Esophagus squamous epithelium (tissue), 5 donors: ENCODE results near the gene PTPRT. TPM values are rescaled to one million over a fixed set of nuclear protein-coding genes. Genes with fewer than 3 reads are reported as not detected.

Experiments used
- DNase-seq: peaks from one replicate; lab custom pipeline; 2025; lab: John Stamatoyannopoulos, UW
- H3K27ac ChIP-seq, 4 donors: fragments of 200-600 bp; sonication (generic); one replicate each; pipeline ENCODE4 v1.5.1; 2016 to 2019; ENCODE audit warnings: mild to moderate bottlenecking in 1 of 4
- H3K27me3 ChIP-seq, 4 donors: fragments of 200-600 bp; sonication (generic); 1 replicate in 3 of 4; 2 replicates in 1 of 4; pipeline versions ENCODE4 v1.5.1 to v1.6.0; 2017 to 2021; ENCODE audit warnings: antibody characterized with exemption in 1 of 4
- H3K36me3 ChIP-seq, 3 donors: fragments of 200-600 bp; sonication (generic); one replicate each; pipeline ENCODE4 v1.5.1; 2016 to 2019
- H3K4me1 ChIP-seq, 3 donors: fragments of 200-600 bp; sonication (generic); one replicate each; pipeline ENCODE4 v1.5.1; 2017 to 2019
- H3K4me3 ChIP-seq, 4 donors: fragments of 200-600 bp; sonication (generic); 1 replicate in 3 of 4; 2 replicates in 1 of 4; pipeline ENCODE4 v1.5.1; 2016 to 2019; ENCODE audit warnings: mild to moderate bottlenecking in 2 of 4, moderate library complexity in 1 of 4
- H3K9me3 ChIP-seq, 3 donors: fragments of 200-600 bp; sonication (generic); one replicate each; pipeline ENCODE4 v1.5.1; 2016 to 2019
- CTCF ChIP-seq, 6 experiments: fragments of 450-650 bp in 4 of 6; fragments of 200-600 bp in 2 of 6; sonication (generic) in 2 of 6; IDR thresholded peaks; one replicate each; pipeline ENCODE4 v1.5.1; 2016 to 2019; ENCODE audit warnings: antibody characterized with exemption in 6 of 6, mild to moderate bottlenecking in 4 of 6, moderate library complexity in 4 of 6
- POLR2A ChIP-seq, 4 donors: fragments of 450-650 bp; IDR thresholded peaks; one replicate each; pipeline ENCODE4 v1.6.1; 2017; ENCODE audit warnings: antibody characterized with exemption in 4 of 4, mild to moderate bottlenecking in 4 of 4, moderate library complexity in 3 of 4
- WGBS, 2 donors: methylation state at CpG; one replicate each; pipeline ENCODE4 v1.1.5; 2018; 5-methylcytosine and 5-hydroxymethylcytosine counted together
- intact Hi-C: fragments of 100-400 bp; cut with DNase I; formaldehyde crosslinking; loops from one replicate; pipeline ENCODE4 v1.15.0; 2022
- total RNA-seq, 4 donors: library from RNA; depleted of rRNA; stranded (reverse); fragments of >200 nt; gene quantifications; one replicate each; pipeline ENCODE4 v1.1.0, GENCODE V29; 2016
- donor health status: DM: yes; HTN: yes; CAD: no.

PTPRT gene
- total RNA-seq, 4 donors from 2014 or later, result under 0.01 to 0.06 TPM; not detected in 2

DNA sequence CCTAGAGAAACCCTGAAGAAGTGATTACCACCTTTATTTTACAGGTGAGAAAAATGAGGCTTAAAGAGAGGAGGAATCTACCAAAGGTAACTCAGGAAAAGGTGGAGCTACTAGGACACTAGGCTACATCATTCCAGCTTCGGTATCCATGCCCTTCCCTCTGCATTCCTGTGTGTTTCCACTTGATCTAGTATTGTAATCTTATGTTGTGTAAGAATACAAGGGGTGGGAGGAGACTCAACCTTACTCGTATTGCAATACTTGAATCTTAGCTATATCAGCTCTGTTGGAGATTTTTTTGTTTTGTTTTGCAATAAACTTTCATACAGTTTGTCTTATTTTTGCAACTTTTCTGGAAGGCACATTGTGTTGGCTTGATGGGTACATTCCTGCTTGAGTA lies 742.4 kb downstream of the PTPRT start:
- Histone ChIP-seq H3K4me1 (no peaks in the 10 kb centered on the region), H3K27me3 (no peaks in the 10 kb centered on the region), H3K4me3 (no peak overlapping the region), H3K27ac (no peak overlapping the region), H3K9me3 (no peaks in the 10 kb centered on the region), H3K36me3 (no peaks in the 10 kb centered on the region)
- WGBS, 2 donors, result 58 to 64% methylated on average over 2 of the region's 2 CpGs
- TF ChIP-seq POLR2A (IDR thresholded peaks at IDR 0.05) (no peak), CTCF (IDR thresholded peaks at IDR 0.05) (no peak)
- intact Hi-C loops, result no loop called here
- DNase-seq, result no peak

GRCh38 chr20:42444799-42445198 lies 744.9 kb downstream of the PTPRT start:
- Histone ChIP-seq H3K9me3 (no peaks in the 10 kb centered on the region), H3K4me3 (no peak overlapping the region), H3K4me1 (no peaks in the 10 kb centered on the region), H3K27me3 (no peaks in the 10 kb centered on the region), H3K36me3 (no peaks in the 10 kb centered on the region), H3K27ac (no peak overlapping the region)
- no peak for DNase-seq
- TF ChIP-seq POLR2A (IDR thresholded peaks at IDR 0.05), result no peak
- no peak for TF ChIP-seq CTCF (IDR thresholded peaks at IDR 0.05)
- WGBS, 2 donors, result 59 to 77% methylated on average over 3 of the region's 3 CpGs
- intact Hi-C loops, result no loop called here

GRCh38 chr20:42443200-42443599 lies 746.5 kb downstream of the PTPRT start:
- WGBS, 2 donors, result 67 to 70% methylated on average over 2 to 4 of the region's 4 CpGs
- intact Hi-C loops, result no loop called here
- no peaks in the 10 kb centered on the region for H3K27me3 ChIP-seq
- no peak for TF ChIP-seq POLR2A (IDR thresholded peaks at IDR 0.05)
- no peak for TF ChIP-seq CTCF (IDR thresholded peaks at IDR 0.05)
- no peak for DNase-seq
- H3K9me3 ChIP-seq, result no peaks in the 10 kb centered on the region
- H3K27ac ChIP-seq, result no peak overlapping the region
- H3K4me3 ChIP-seq, result no peak overlapping the region
- H3K4me1 ChIP-seq, result no peaks in the 10 kb centered on the region
- H3K36me3 ChIP-seq, result no peaks in the 10 kb centered on the region

DNA sequence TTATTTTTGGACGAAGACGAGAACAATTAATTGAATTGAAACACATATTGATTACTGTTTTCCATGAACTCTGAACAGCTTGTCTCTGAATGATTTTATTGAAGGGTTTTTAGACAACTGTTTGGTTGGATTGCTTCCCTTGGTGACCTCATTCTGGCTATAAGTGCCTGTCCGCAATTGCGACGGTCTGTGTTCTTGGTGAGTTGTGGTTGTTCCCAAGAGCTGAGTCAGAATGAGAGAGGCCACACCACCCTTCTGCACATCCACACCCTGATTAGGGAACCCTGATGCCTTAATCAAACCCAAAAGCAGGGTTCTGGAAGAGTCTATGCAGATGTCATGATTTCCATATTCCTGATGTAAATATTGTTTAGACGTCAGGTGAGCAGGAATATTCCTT lies 747.0 kb downstream of the PTPRT start:
- no peaks in the 10 kb centered on the region for H3K9me3 ChIP-seq
- no peak for TF ChIP-seq POLR2A (IDR thresholded peaks at IDR 0.05)
- no peak for TF ChIP-seq CTCF (IDR thresholded peaks at IDR 0.05)
- no peak overlapping the region for H3K27ac ChIP-seq
- no peaks in the 10 kb centered on the region for H3K4me1 ChIP-seq
- no peaks in the 10 kb centered on the region for H3K36me3 ChIP-seq
- 72 to 75% methylated on average over 6 of the region's 6 CpGs for whole genome bisulfite sequencing, 2 donors
- H3K4me3 ChIP-seq, result no peak overlapping the region
- H3K27me3 ChIP-seq, result no peaks in the 10 kb centered on the region
- DNase-seq, result no peak
- intact Hi-C loops, result no loop called here

DNA sequence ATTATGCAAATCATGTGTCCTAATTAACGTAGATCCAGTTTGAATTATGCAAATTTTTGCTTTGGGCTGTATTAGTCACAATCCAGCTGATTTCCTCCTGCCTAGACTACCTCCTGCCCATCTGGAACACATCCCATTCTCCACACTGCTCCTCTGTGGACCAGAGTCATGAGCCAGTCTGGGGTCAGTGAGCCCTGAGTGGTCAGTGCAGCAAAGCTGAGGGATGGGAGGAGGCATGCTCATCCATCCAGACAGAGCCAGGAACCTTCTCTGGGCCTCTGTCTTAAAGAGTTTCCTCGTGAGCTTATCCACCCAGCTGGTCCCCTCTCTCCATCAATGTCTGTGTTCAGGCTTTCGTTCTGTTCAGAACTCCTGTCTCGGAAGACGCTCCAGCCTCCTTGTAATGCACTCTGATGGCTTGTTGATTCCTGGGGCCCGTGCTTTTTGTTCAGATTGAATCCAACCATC lies 747.8 kb downstream of the PTPRT start:
- Histone ChIP-seq H3K36me3 (no peaks in the 10 kb centered on the region), H3K27ac (no peak overlapping the region), H3K4me1 (no peaks in the 10 kb centered on the region), H3K27me3 (no peaks in the 10 kb centered on the region), H3K9me3 (no peaks in the 10 kb centered on the region), H3K4me3 (no peak overlapping the region)
- 49 to 52% methylated on average over 6 of the region's 6 CpGs for WGBS, 2 donors
- TF ChIP-seq POLR2A (IDR thresholded peaks at IDR 0.05), result no peak
- TF ChIP-seq CTCF (IDR thresholded peaks at IDR 0.05), result no peak
- DNase-seq, result no peak
- intact Hi-C loops, result no loop called here
